GM23338 (cell line): ENCODE measurements around the gene GNPDA2. TPM values are rescaled to one million over a fixed set of nuclear protein-coding genes. Genes with fewer than 3 reads are reported as not detected.

Experiments used
- ATAC-seq: fragments of 200-7000 bp; cut with Tn5 transposase; 3 replicates; pipeline ENCODE4 v1.9.1; 2020
- DNase-seq: peaks from one replicate; pipeline ENCODE4 v3.0.0-alpha.2; 2015; ENCODE audit warnings: low spot score
- H2AFZ ChIP-seq: fragments of 200-600 bp; sonication (generic); 2 replicates; pipeline ENCODE4 v1.8.0; 2016; ENCODE audit warnings: antibody characterized with exemption, mild to moderate bottlenecking, moderate library complexity
- H3F3A ChIP-seq: fragments of 200-600 bp; sonication (generic); replicated peaks from 2 replicates; pipeline ENCODE4 v1.8.0; 2017; ENCODE audit warnings: antibody characterized with exemption, mixed run types, low read depth
- H3K27ac ChIP-seq: fragments of 200-600 bp; sonication (generic); 2 replicates; pipeline ENCODE4 v1.6.1; 2016; ENCODE audit warnings: low read depth
- H3K27me3 ChIP-seq: fragments of 200-600 bp; sonication (generic); 2 replicates; pipeline ENCODE4 v1.8.0; 2016; ENCODE audit warnings: mild to moderate bottlenecking, mixed run types, moderate library complexity; ENCODE audit not compliant: insufficient read depth
- H3K36me3 ChIP-seq: fragments of 200-600 bp; sonication (generic); 2 replicates; pipeline ENCODE4 v1.8.0; 2016; ENCODE audit warnings: mild to moderate bottlenecking; ENCODE audit not compliant: insufficient read depth
- H3K4me1 ChIP-seq: fragments of 200-600 bp; sonication (generic); 2 replicates; pipeline ENCODE4 v1.8.0; 2016; ENCODE audit warnings: mild to moderate bottlenecking, moderate library complexity; ENCODE audit not compliant: insufficient read depth
- H3K4me2 ChIP-seq: fragments of 200-600 bp; sonication (generic); 2 replicates; pipeline ENCODE4 v1.7.1; 2017; ENCODE audit warnings: mixed run types
- H3K4me3 ChIP-seq: fragments of 200-600 bp; sonication (generic); 2 replicates; pipeline ENCODE4 v1.6.1; 2016; ENCODE audit warnings: mixed run types
- H3K79me2 ChIP-seq: fragments of 200-600 bp; sonication (generic); replicated peaks from 2 replicates; pipeline ENCODE4 v1.8.0; 2017; ENCODE audit warnings: mild to moderate bottlenecking; ENCODE audit not compliant: insufficient read depth
- H3K9me2 ChIP-seq: fragments of 200-600 bp; sonication (generic); 2 replicates; pipeline ENCODE4 v1.8.0; 2017; ENCODE audit not compliant: insufficient read depth
- H4K20me1 ChIP-seq: fragments of 200-600 bp; sonication (generic); replicated peaks from 2 replicates; pipeline ENCODE4 v1.8.0; 2017; ENCODE audit warnings: mild to moderate bottlenecking; ENCODE audit not compliant: insufficient read depth
- H3K27ac Mint-ChIP-seq: 2 replicates; pipeline ENCODE4 v1.8.0; 2020; ENCODE audit warnings: inconsistent platforms, mild to moderate bottlenecking, moderate library complexity, mixed read lengths
- H3K27me3 Mint-ChIP-seq: 3 replicates; pipeline ENCODE4 v1.8.0; 2022; ENCODE audit warnings: low read depth, mild to moderate bottlenecking, moderate library complexity, mixed read lengths, inconsistent platforms; ENCODE audit not compliant: insufficient read depth, poor library complexity
- H3K36me3 Mint-ChIP-seq: 3 replicates; pipeline ENCODE4 v1.8.0; 2021; ENCODE audit warnings: low read depth, mild to moderate bottlenecking, inconsistent platforms, moderate library complexity, mixed read lengths
- H3K4me1 Mint-ChIP-seq: 3 replicates; pipeline ENCODE4 v1.8.0; 2020; ENCODE audit warnings: mild to moderate bottlenecking, inconsistent platforms, mixed read lengths
- H3K4me3 Mint-ChIP-seq: 3 replicates; pipeline ENCODE4 v1.8.0; 2021; ENCODE audit warnings: moderate library complexity, mild to moderate bottlenecking, inconsistent platforms, mixed read lengths
- H3K9me3 Mint-ChIP-seq: 3 replicates; pipeline ENCODE4 v1.8.0; 2020; ENCODE audit warnings: moderate library complexity, mild to moderate bottlenecking, inconsistent platforms, mixed read lengths
- CREB1 ChIP-seq: fragments of 250-450 bp; sonication (Bioruptor Pico); IDR thresholded peaks from 2 replicates; pipeline ENCODE4 v1.5.0; 2020; ENCODE audit warnings: low read depth, mild to moderate bottlenecking, moderate library complexity
- EZH2 ChIP-seq: fragments of 200-600 bp; sonication (generic); IDR thresholded peaks from one replicate; pipeline ENCODE4 v1.8.0; 2017; ENCODE audit warnings: antibody characterized with exemption, mild to moderate bottlenecking, low read depth; ENCODE audit not compliant: unreplicated experiment
- EZH2phosphoT487 ChIP-seq: fragments of 200-600 bp; sonication (generic); IDR thresholded peaks from one replicate; pipeline ENCODE4 v1.8.1; 2018; ENCODE audit warnings: antibody characterized with exemption; ENCODE audit not compliant: unreplicated experiment
- JUNB ChIP-seq: IDR thresholded peaks from one replicate; pipeline ENCODE4 v1.6.1; 2016; ENCODE audit warnings: antibody characterized with exemption; ENCODE audit not compliant: unreplicated experiment
- NANOG ChIP-seq: IDR thresholded peaks from 2 replicates; pipeline ENCODE4 v1.6.1; 2016; ENCODE audit warnings: antibody characterized with exemption, borderline replicate concordance
- POLR2AphosphoS5 ChIP-seq: IDR thresholded peaks from 2 replicates; pipeline ENCODE4 v1.6.1; 2016; ENCODE audit warnings: antibody characterized with exemption, low read depth
- STAT1 ChIP-seq: IDR thresholded peaks from one replicate; pipeline ENCODE4 v1.6.1; 2016; ENCODE audit warnings: antibody characterized with exemption; ENCODE audit not compliant: unreplicated experiment
- ZNF114 ChIP-seq: fragments of 250-450 bp; sonication (Bioruptor Pico); IDR thresholded peaks from 2 replicates; pipeline ENCODE4 v1.5.0; 2020; ENCODE audit warnings: mild to moderate bottlenecking, moderate library complexity
- ZNF331 ChIP-seq: fragments of 250-450 bp; sonication (Bioruptor Pico); IDR thresholded peaks from 2 replicates; pipeline ENCODE4 v1.5.0; 2020; ENCODE audit warnings: low read depth, mild to moderate bottlenecking, moderate library complexity
- polyA plus RNA-seq: library from polyadenylated mRNA; unstranded; fragments of >200 nt; fragmentation: Nextera tagmentation; extraction: Ambion mirVana; gene quantifications from 2 replicates; pipeline ENCODE4 v1.2.1, GENCODE V29; 2016
- total RNA-seq: library from RNA; depleted of rRNA; stranded (reverse); fragments of >200 nt; shearing (Covaris generic); gene quantifications from 2 replicates; pipeline ENCODE4 v1.2.3, GENCODE V29; 2014
- TF ChIP-seq, protein P1 (sequence below): IDR thresholded peaks from 2 replicates; pipeline ENCODE4 v1.6.1; 2016; ENCODE audit warnings: antibody characterized with exemption
- TF ChIP-seq, protein P2 (sequence below), 2 experiments: fragments of 200-600 bp in 1 of 2; sonication (generic) in 1 of 2; conservative IDR thresholded peaks; 2 replicates each; pipeline versions ENCODE4 v1.5.1 to v1.6.1; 2016 to 2017; ENCODE audit warnings: antibody characterized with exemption in 2 of 2, low read depth in 2 of 2, mild to moderate bottlenecking in 2 of 2, moderate library complexity in 1 of 2
- TF ChIP-seq, protein P3 (sequence below): fragments of 250-450 bp; sonication (Bioruptor Pico); IDR thresholded peaks from 2 replicates; pipeline ENCODE4 v1.5.0; 2020; ENCODE audit warnings: mild to moderate bottlenecking, moderate library complexity
- TF ChIP-seq, protein P4 (sequence below): IDR thresholded peaks from one replicate; pipeline ENCODE4 v1.6.1; 2018; ENCODE audit warnings: antibody characterized with exemption; ENCODE audit not compliant: unreplicated experiment

GNPDA2 gene
- total and polyA plus RNA-seq, 2 experiments from 2014 or later: 6.4 to 7.7 TPM

DNA sequence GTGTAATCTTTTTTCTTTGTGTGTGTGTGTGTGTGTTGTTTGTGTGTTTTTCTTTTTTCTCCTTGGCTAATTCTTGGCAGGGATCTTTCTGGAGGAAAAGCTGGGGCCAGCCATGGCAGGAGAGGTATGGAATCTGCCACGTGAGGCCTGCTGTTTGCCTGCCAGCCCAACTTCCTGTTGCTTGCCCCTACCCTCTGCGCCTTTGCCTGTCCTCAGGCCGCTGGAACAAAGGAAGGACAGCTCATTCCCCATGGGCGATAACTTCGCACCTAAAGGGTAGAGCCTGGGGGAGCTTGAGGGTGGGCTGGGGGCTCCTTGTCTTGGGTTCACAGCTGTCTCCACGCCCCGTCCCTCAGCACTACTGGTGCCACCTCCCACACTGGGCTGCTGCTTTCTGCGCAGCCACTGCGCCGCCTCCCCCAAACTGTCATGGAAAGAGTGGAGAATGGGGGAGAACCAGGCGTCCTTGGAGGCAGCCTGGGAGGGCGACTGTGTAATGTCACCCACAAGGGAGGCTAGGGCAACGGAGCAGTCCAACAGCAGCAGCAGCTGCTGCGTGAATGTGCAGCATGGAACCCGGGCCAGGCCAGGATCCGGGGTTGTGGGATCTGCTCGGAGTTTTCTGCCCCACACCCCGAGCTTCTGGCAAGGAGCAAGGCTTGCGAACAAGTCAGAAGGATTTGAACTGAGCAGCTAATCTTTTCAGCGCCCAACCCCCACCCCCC, 62.7 kb downstream of the GNPDA2 start:
- H3K27ac Mint-ChIP-seq: no peak overlapping the region
- Histone ChIP-seq H3F3A (no peaks in the 10 kb centered on the region), H4K20me1 (no peaks in the 10 kb centered on the region), H2AFZ (peak overlapping the region; percentile 88), H3K79me2 (no peaks in the 10 kb centered on the region), H3K27ac (no peak overlapping the region), H3K27me3 (no peaks in the 10 kb centered on the region), H3K4me1 (no peaks in the 10 kb centered on the region), H3K36me3 (no peaks in the 10 kb centered on the region), H3K4me3 (no peak overlapping the region), H3K4me2 (no peak overlapping the region), H3K9me2 (no peaks in the 10 kb centered on the region)
- peak; percentile 8 for DNase-seq
- H3K27me3 Mint-ChIP-seq: no peaks in the 10 kb centered on the region
- TF ChIP-seq NANOG (no peak), JUNB (no peak), ZNF331 (no peak), POLR2AphosphoS5 (no peak), STAT1 (no peak), EZH2phosphoT487 (no peak), CREB1 (CRISPR knock-in tag) (no peak), EZH2 (no peak), ZNF114 (CRISPR knock-in tag) (no peak)
- TF ChIP-seq, protein P1, sequence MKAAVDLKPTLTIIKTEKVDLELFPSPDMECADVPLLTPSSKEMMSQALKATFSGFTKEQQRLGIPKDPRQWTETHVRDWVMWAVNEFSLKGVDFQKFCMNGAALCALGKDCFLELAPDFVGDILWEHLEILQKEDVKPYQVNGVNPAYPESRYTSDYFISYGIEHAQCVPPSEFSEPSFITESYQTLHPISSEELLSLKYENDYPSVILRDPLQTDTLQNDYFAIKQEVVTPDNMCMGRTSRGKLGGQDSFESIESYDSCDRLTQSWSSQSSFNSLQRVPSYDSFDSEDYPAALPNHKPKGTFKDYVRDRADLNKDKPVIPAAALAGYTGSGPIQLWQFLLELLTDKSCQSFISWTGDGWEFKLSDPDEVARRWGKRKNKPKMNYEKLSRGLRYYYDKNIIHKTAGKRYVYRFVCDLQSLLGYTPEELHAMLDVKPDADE: no peak
- TF ChIP-seq, protein P2, sequence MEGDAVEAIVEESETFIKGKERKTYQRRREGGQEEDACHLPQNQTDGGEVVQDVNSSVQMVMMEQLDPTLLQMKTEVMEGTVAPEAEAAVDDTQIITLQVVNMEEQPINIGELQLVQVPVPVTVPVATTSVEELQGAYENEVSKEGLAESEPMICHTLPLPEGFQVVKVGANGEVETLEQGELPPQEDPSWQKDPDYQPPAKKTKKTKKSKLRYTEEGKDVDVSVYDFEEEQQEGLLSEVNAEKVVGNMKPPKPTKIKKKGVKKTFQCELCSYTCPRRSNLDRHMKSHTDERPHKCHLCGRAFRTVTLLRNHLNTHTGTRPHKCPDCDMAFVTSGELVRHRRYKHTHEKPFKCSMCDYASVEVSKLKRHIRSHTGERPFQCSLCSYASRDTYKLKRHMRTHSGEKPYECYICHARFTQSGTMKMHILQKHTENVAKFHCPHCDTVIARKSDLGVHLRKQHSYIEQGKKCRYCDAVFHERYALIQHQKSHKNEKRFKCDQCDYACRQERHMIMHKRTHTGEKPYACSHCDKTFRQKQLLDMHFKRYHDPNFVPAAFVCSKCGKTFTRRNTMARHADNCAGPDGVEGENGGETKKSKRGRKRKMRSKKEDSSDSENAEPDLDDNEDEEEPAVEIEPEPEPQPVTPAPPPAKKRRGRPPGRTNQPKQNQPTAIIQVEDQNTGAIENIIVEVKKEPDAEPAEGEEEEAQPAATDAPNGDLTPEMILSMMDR (conservative IDR thresholded peaks at IDR 0.05; ENCODE audit: low read depth in 2 of 2): no peak
- TF ChIP-seq, protein P3, sequence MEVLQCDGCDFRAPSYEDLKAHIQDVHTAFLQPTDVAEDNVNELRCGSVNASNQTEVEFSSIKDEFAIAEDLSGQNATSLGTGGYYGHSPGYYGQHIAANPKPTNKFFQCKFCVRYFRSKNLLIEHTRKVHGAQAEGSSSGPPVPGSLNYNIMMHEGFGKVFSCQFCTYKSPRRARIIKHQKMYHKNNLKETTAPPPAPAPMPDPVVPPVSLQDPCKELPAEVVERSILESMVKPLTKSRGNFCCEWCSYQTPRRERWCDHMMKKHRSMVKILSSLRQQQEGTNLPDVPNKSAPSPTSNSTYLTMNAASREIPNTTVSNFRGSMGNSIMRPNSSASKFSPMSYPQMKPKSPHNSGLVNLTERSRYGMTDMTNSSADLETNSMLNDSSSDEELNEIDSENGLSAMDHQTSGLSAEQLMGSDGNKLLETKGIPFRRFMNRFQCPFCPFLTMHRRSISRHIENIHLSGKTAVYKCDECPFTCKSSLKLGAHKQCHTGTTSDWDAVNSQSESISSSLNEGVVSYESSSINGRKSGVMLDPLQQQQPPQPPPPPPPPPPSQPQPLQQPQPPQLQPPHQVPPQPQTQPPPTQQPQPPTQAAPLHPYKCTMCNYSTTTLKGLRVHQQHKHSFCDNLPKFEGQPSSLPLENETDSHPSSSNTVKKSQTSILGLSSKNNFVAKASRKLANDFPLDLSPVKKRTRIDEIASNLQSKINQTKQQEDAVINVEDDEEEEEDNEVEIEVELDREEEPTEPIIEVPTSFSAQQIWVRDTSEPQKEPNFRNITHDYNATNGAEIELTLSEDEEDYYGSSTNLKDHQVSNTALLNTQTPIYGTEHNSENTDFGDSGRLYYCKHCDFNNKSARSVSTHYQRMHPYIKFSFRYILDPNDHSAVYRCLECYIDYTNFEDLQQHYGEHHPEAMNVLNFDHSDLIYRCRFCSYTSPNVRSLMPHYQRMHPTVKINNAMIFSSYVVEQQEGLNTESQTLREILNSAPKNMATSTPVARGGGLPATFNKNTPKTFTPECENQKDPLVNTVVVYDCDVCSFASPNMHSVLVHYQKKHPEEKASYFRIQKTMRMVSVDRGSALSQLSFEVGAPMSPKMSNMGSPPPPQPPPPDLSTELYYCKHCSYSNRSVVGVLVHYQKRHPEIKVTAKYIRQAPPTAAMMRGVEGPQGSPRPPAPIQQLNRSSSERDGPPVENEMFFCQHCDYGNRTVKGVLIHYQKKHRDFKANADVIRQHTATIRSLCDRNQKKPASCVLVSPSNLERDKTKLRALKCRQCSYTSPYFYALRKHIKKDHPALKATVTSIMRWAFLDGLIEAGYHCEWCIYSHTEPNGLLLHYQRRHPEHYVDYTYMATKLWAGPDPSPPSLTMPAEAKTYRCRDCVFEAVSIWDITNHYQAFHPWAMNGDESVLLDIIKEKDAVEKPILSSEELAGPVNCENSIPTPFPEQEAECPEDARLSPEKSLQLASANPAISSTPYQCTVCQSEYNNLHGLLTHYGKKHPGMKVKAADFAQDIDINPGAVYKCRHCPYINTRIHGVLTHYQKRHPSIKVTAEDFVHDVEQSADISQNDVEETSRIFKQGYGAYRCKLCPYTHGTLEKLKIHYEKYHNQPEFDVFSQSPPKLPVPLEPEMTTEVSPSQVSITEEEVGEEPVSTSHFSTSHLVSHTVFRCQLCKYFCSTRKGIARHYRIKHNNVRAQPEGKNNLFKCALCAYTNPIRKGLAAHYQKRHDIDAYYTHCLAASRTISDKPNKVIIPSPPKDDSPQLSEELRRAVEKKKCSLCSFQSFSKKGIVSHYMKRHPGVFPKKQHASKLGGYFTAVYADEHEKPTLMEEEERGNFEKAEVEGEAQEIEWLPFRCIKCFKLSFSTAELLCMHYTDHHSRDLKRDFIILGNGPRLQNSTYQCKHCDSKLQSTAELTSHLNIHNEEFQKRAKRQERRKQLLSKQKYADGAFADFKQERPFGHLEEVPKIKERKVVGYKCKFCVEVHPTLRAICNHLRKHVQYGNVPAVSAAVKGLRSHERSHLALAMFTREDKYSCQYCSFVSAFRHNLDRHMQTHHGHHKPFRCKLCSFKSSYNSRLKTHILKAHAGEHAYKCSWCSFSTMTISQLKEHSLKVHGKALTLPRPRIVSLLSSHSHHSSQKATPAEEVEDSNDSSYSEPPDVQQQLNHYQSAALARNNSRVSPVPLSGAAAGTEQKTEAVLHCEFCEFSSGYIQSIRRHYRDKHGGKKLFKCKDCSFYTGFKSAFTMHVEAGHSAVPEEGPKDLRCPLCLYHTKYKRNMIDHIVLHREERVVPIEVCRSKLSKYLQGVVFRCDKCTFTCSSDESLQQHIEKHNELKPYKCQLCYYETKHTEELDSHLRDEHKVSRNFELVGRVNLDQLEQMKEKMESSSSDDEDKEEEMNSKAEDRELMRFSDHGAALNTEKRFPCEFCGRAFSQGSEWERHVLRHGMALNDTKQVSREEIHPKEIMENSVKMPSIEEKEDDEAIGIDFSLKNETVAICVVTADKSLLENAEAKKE (CRISPR knock-in tag): no peak
- TF ChIP-seq, protein P4, sequence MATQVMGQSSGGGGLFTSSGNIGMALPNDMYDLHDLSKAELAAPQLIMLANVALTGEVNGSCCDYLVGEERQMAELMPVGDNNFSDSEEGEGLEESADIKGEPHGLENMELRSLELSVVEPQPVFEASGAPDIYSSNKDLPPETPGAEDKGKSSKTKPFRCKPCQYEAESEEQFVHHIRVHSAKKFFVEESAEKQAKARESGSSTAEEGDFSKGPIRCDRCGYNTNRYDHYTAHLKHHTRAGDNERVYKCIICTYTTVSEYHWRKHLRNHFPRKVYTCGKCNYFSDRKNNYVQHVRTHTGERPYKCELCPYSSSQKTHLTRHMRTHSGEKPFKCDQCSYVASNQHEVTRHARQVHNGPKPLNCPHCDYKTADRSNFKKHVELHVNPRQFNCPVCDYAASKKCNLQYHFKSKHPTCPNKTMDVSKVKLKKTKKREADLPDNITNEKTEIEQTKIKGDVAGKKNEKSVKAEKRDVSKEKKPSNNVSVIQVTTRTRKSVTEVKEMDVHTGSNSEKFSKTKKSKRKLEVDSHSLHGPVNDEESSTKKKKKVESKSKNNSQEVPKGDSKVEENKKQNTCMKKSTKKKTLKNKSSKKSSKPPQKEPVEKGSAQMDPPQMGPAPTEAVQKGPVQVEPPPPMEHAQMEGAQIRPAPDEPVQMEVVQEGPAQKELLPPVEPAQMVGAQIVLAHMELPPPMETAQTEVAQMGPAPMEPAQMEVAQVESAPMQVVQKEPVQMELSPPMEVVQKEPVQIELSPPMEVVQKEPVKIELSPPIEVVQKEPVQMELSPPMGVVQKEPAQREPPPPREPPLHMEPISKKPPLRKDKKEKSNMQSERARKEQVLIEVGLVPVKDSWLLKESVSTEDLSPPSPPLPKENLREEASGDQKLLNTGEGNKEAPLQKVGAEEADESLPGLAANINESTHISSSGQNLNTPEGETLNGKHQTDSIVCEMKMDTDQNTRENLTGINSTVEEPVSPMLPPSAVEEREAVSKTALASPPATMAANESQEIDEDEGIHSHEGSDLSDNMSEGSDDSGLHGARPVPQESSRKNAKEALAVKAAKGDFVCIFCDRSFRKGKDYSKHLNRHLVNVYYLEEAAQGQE: no peak
- peak; percentile 53; the same call in 2 of the 3 replicates for ATAC-seq
- no peak overlapping the region for H3K4me3 Mint-ChIP-seq
- H3K4me1 Mint-ChIP-seq: peaks cover 8% of the 10 kb centered on the region; the same call in 2 of the 3 replicates
- H3K36me3 Mint-ChIP-seq: no peaks in the 10 kb centered on the region
- H3K9me3 Mint-ChIP-seq: no peaks in the 10 kb centered on the region
